Measurements from ENCODE around the gene PSTPIP1.
A peak's percentile ranks its signal among the peaks of the same experiment; 100 is the strongest.

Gene PSTPIP1

GRCh38 chr15:76972389-76973361, 22.3 kb upstream of the PSTPIP1 start:
- DNase-seq (ENCODE audit: low spot score) = no peak

GRCh38 chr15:76973362-76973743, 21.6 kb upstream of the PSTPIP1 start:
- DNase-seq (ENCODE audit: low spot score) = peak; percentile 65

More at GRCh38 chr15:76972389-76973361, 22.3 kb upstream of the PSTPIP1 start:
- TF ChIP-seq CTCF (IDR thresholded peaks at IDR 0.05; ENCODE audit: extremely low read depth, missing control alignments) = no peak

GRCh38 chr15:76973906-76974305, 21.0 kb upstream of the PSTPIP1 start:
- no peak for DNase-seq (ENCODE audit: low spot score)
- TF ChIP-seq CTCF (IDR thresholded peaks at IDR 0.05; ENCODE audit: extremely low read depth, missing control alignments) = no peak

More at GRCh38 chr15:76973362-76973743, 21.6 kb upstream of the PSTPIP1 start:
- TF ChIP-seq CTCF (IDR thresholded peaks at IDR 0.05; ENCODE audit: extremely low read depth, missing control alignments) = peak; percentile 69

- no peak for TF ChIP-seq CTCF (IDR thresholded peaks at IDR 0.05; ENCODE audit: extremely low read depth, missing control alignments)
- no peak for DNase-seq (ENCODE audit: low spot score)
Observed at GRCh38 chr15:76974456-76975036, 20.4 kb upstream of the PSTPIP1 start.

- TF ChIP-seq CTCF (IDR thresholded peaks at IDR 0.05; ENCODE audit: extremely low read depth, missing control alignments) = no peak
- no peak for DNase-seq (ENCODE audit: low spot score)
Observed at GRCh38 chr15:76976141-76976540, 18.8 kb upstream of the PSTPIP1 start.

- TF ChIP-seq CTCF (IDR thresholded peaks at IDR 0.05; ENCODE audit: extremely low read depth, missing control alignments) = no peak
- peak; percentile 48 for DNase-seq (ENCODE audit: low spot score)
Observed at GRCh38 chr15:76976572-76977270, 18.2 kb upstream of the PSTPIP1 start.
